D721Med (cell line): ENCODE results near the gene KRT4.

Source experiments
- DNase-seq: peaks from one replicate; pipeline ENCODE4 v3.0.0; 2011; ENCODE audit warnings: low spot score; ENCODE audit not compliant: insufficient read length
- FAIRE-seq: peaks from 2 replicates; lab custom pipeline; 2011; peaks lifted over from hg19 to GRCh38; lab: Jason Lieb, UNC
- TF ChIP-seq, protein P1 (sequence below): IDR thresholded peaks from 2 replicates; pipeline ENCODE4 v1.5.1; 2012; ENCODE audit warnings: mild to moderate bottlenecking, control low read depth; ENCODE audit not compliant: insufficient read depth; ENCODE audit errors: missing control alignments

Gene KRT4

DNA sequence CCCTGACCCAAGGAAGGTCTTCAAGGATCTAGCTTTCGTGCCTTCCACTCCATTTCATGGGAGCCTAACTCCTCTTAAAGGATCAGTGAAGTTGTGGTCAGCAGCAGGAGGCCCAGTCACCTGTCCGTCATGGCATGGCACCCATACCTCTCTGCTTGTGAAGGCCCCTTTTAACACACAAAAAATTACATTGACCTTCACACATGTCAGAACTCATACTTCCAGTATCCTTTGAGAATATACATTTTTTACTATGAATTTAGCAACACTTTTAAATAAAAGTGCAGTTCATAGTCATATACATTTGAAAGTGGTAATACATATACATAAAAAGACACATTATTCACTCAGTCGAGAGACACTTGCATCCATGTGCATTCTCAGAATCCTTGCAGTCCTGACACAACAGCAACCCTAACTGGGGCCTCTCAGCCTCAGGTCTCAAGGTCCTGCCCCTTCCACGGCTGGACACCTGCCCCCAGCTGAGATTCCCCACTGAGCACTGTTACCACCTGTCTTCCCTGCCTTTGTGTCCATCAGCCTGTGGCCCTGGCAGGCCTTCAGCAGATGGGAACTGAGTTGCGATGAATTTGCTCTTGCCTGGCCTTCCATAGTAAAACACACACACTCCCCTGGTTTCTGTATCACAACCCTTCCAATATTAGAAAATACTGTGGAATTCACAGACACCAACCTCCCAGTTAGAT is 14.3 kb downstream of the KRT4 start:
- TF ChIP-seq, protein P1, sequence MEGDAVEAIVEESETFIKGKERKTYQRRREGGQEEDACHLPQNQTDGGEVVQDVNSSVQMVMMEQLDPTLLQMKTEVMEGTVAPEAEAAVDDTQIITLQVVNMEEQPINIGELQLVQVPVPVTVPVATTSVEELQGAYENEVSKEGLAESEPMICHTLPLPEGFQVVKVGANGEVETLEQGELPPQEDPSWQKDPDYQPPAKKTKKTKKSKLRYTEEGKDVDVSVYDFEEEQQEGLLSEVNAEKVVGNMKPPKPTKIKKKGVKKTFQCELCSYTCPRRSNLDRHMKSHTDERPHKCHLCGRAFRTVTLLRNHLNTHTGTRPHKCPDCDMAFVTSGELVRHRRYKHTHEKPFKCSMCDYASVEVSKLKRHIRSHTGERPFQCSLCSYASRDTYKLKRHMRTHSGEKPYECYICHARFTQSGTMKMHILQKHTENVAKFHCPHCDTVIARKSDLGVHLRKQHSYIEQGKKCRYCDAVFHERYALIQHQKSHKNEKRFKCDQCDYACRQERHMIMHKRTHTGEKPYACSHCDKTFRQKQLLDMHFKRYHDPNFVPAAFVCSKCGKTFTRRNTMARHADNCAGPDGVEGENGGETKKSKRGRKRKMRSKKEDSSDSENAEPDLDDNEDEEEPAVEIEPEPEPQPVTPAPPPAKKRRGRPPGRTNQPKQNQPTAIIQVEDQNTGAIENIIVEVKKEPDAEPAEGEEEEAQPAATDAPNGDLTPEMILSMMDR = no peak
- FAIRE-seq (no peak), DNase-seq (no peak)

DNA sequence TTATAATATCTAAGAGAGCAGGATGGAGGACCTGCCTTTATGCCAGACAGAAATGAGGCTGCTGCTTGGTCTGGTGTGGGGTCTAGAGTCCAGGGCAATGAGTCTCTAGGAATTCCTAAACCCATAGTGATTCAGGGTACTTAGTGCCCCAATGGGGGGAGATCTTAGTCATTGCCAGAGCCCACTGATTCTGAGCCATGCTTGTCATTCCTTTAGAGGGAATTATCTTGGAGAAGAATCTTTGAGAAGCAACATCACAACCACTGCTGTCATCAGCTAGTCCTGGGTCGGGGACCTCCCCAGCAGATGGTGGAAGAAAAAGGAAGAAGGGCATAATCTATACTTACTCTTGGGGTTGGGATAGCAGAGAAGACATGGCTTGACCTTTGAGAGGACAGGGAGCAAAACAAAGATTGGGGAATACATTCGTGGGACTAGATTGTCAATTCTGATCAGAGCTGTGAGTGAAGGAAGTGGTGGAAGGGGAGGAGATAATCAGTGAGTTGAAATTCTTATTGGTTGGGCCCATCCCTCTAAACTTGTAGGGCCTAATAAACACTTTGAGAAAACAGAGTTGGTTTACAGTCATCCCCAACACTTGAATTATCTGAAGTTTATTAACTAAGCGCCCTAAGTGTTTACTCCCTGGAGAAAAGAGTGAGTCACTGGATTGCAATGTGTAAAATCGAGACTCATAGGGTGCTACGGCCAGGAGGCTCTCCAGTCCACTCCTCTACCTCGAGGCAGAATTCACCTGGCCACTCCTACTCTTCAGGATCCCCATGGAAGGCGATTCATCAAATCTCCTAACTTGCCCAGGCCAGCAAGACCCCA is 15.0 kb downstream of the KRT4 start:
- FAIRE-seq = no peak
- no peak for DNase-seq
- TF ChIP-seq, protein P1 = no peak

DNA sequence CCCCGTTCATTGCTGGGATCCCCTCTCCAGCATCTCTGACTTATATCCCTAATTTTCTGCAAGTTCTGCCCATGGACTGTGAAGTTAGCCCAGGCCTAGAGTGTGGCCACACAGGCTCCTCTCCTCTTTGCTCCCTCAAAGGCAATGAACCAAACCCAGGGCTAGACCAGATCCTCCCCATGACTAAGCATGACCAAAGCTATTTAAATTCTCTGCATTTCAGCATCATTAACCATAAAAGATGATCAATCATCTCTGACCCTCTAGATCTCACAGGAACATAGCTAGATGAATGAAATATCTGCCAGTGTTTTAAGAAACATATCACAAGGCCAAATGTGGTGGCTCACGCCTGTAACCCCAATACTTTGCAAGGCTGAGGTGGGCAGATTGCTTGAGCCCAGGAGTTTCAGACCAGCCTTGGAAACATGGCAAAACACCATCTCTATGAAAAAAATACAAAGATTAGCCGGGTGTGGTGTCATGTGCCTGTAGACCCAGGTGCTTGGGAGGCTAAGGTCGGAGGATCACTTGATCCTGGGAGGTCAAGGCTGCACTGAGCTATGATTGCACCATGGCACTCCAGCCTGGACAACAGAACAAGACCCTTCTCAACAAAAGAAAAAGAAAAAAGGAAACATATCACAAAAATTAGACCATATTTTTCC is 15.8 kb downstream of the KRT4 start:
- TF ChIP-seq, protein P1 = no peak
- no peak for FAIRE-seq
- DNase-seq = no peak

DNA sequence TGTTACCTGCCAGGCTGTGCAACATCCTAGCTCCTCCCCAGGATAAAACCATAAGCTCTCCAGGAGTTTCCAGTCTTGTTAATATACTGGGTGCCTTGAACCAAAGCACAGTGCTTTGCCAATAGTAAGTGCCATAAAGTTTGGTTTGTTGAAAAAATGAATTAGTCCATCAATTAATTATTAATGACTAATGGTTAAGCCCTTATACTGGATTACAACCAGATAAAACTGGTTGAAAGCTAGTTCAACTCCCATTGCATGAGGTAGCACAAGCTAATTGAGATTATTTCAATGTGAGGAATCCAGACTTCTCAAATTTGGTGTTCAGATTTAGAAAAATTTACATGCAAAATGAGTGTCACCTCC is 16.4 kb downstream of the KRT4 start:
- no peak for DNase-seq

DNA sequence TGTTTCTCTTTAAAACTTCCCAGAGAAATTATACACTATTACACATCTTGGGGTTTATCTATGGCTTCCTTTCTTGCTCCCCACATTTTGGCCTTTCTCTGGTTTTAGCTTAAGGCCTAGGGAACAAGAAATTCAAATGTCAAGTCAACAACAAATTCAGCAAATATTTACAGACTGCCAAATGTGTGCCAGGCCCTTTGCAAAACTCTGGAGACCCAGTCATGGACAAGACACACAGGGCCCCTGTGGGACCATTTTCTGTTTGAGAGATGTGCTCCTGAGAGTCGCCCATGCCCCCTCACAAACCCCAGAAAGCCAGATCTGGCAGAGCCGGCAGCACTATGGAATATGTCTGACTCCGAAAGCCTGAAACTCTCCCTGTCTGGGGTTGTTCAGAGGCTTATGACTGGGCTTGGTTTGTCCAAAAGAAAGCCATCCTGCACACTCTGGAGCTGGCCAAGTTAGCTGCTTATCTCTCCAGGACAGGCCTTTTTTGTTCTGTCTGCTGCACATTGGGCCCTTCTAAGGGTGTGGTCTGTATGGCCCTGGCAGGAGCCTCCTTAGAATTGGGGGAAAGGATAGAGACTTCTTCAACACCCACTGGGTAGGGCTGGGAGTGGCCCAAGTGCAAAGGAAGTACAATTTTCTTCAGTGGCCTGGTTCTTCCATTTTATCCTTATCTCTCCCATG is 16.9 kb downstream of the KRT4 start:
- FAIRE-seq = no peak

More for the DNA sequence above, 16.4 kb downstream of the KRT4 start:
- no peak for FAIRE-seq
- TF ChIP-seq, protein P1 = no peak

DNA sequence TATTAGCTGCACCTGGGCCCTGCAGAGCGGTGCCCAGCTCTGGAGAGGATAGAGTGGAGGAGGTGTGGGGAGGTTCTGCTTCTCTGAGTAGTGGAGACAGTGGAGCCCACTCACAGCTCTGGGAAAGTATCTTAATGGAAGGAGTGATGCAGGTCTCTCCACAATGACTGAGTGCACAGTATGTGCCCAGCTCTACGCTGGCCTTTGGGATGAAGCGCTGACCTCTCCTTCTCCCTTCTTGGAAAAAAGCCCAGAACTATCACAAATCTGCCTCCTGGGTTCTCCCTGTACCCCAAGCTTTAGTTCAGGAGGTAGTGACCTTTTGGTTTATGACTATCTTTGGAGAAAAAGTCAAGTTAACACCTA is 17.5 kb downstream of the KRT4 start:
- FAIRE-seq (no peak), DNase-seq (no peak)
- TF ChIP-seq, protein P1 = no peak

More for the DNA sequence above, 16.9 kb downstream of the KRT4 start:
- no peak for DNase-seq
- TF ChIP-seq, protein P1 = no peak
